GM12878 (cell line): ENCODE measurements around the gene INIP. TPM values are rescaled to one million over a fixed set of nuclear protein-coding genes. Genes with fewer than 3 reads are reported as not detected.

Experiments used
- ATAC-seq: fragments of 200-7000 bp; cut with Tn5 transposase; 3 replicates; pipeline ENCODE4 v1.9.1; 2020; ENCODE audit warnings: mild to moderate bottlenecking, moderate library complexity
- BruUV-seq: library from RNA; stranded (reverse); fragments of 400-500 nt; replicated peaks from 2 replicates; lab custom pipeline; 2021; lab: Mats Ljungman, UMichigan
- CTCF ChIA-PET: fragments of 300-600 bp; sonication (Branson Sonifier 250); formaldehyde crosslinking; extraction: SDS; loops from one replicate; lab custom pipeline; 2021; ENCODE audit warnings: inconsistent platforms; lab: Yijun Ruan, JAX
- POLR2A ChIA-PET: fragments of 350-600 bp; formaldehyde crosslinking; extraction: SDS; loops from one replicate; lab custom pipeline; 2021; ENCODE audit warnings: inconsistent platforms; lab: Charles Lee
- RAD21 ChIA-PET: fragments of 300-600 bp; sonication (Branson Sonifier 250); formaldehyde crosslinking; loops from one replicate; lab custom pipeline; 2023; ENCODE audit warnings: antibody characterized with exemption; ENCODE audit not compliant: unreplicated experiment; lab: Charles Lee
- SMC1A ChIA-PET: fragments of 300-600 bp; sonication (Branson Sonifier 250); formaldehyde crosslinking; loops from one replicate; lab custom pipeline; 2023; ENCODE audit not compliant: unreplicated experiment, uncharacterized antibody; lab: Charles Lee
- DNase-seq: peaks from one replicate; pipeline ENCODE4 v3.0.0-alpha.2; 2011; ENCODE audit warnings: low read depth, low spot score
- FAIRE-seq: peaks from 3 replicates; lab custom pipeline; 2011; peaks lifted over from hg19 to GRCh38; lab: Jason Lieb, UNC
- H2AFZ ChIP-seq: 2 replicates; pipeline ENCODE4 v1.6.0; 2011; ENCODE audit warnings: low read depth, low read length, control low read depth; ENCODE audit not compliant: control insufficient read depth
- H3K27ac ChIP-seq: 2 replicates; pipeline ENCODE4 v1.5.1; 2011; ENCODE audit warnings: control low read depth; ENCODE audit not compliant: control insufficient read depth, insufficient read depth
- H3K27me3 ChIP-seq, 2 experiments: replicated peaks in 1 of 2; 2 replicates each; pipeline versions ENCODE4 v1.6.0 to v1.6.1; 2011; ENCODE audit warnings: low read length in 1 of 2; ENCODE audit not compliant: control insufficient read depth in 2 of 2, insufficient read depth in 2 of 2
- H3K36me3 ChIP-seq, 2 experiments: 2 replicates each; pipeline ENCODE4 v1.5.1; 2011; ENCODE audit warnings: low read length in 1 of 2; ENCODE audit not compliant: control insufficient read depth in 2 of 2, insufficient read depth in 2 of 2
- H3K4me1 ChIP-seq: 2 replicates; pipeline ENCODE4 v1.6.1; 2011; ENCODE audit warnings: mild to moderate bottlenecking, low read length, moderate library complexity, mixed read lengths; ENCODE audit not compliant: control insufficient read depth, insufficient read depth
- H3K4me2 ChIP-seq: 2 replicates; pipeline ENCODE4 v1.6.0; 2011; ENCODE audit warnings: control low read depth; ENCODE audit not compliant: control insufficient read depth, insufficient read depth
- H3K4me3 ChIP-seq: fragments of 200-600 bp; sonication (generic); 2 replicates; pipeline ENCODE4 v1.5.1; 2016
- H3K79me2 ChIP-seq: 2 replicates; pipeline ENCODE4 v1.6.0; 2011; ENCODE audit warnings: low read length; ENCODE audit not compliant: control insufficient read depth, insufficient read depth
- H3K9ac ChIP-seq: 2 replicates; pipeline ENCODE4 v1.8.0; 2011; ENCODE audit warnings: low read length, control low read depth, mixed read lengths; ENCODE audit not compliant: control insufficient read depth, insufficient read depth
- H3K9me3 ChIP-seq: replicated peaks from 3 replicates; pipeline ENCODE4 v1.5.1; 2011; ENCODE audit warnings: mild to moderate bottlenecking, low read length; ENCODE audit not compliant: control insufficient read depth, insufficient read depth
- H4K20me1 ChIP-seq: 2 replicates; pipeline ENCODE4 v1.6.0; 2011; ENCODE audit not compliant: control insufficient read depth, insufficient read depth
- EP300 ChIP-seq, 2 experiments: fragments of 150-350 bp in 1 of 2; IDR thresholded peaks; 2 replicates each; pipeline ENCODE4 v1.6.1; 2011 to 2012; ENCODE audit warnings: low read depth in 2 of 2, low read length in 2 of 2, borderline replicate concordance in 1 of 2, improper control_type of control experiment in 1 of 2, inconsistent platforms in 1 of 2; ENCODE audit not compliant: control insufficient read depth in 1 of 2
- MTA2 ChIP-seq: fragments of 450-650 bp; IDR thresholded peaks from 2 replicates; pipeline ENCODE4 v1.6.1; 2016; ENCODE audit warnings: low read depth, mild to moderate bottlenecking, moderate library complexity
- MTA3 ChIP-seq: IDR thresholded peaks from 2 replicates; pipeline ENCODE4 v1.6.1; 2012; ENCODE audit warnings: low read length, inconsistent platforms, borderline replicate concordance
- NFIC ChIP-seq: IDR thresholded peaks from 2 replicates; pipeline ENCODE4 v1.6.1; 2012; ENCODE audit warnings: low read depth, mild to moderate bottlenecking, inconsistent platforms, low read length, moderate library complexity
- NR2C1 ChIP-seq: fragments of 450-650 bp; IDR thresholded peaks from 2 replicates; pipeline ENCODE4 v1.6.1; 2017; ENCODE audit warnings: antibody characterized with exemption, mild to moderate bottlenecking, moderate library complexity
- PAX5 ChIP-seq: IDR thresholded peaks from 2 replicates; pipeline ENCODE4 v1.6.1; 2011; ENCODE audit warnings: low read depth, low read length, borderline replicate concordance
- POLR2AphosphoS2 ChIP-seq: IDR thresholded peaks from 2 replicates; pipeline ENCODE4 v1.6.1; 2011; ENCODE audit warnings: low read depth, mild to moderate bottlenecking, low read length, improper control_type of control experiment, moderate library complexity
- POLR2AphosphoS5 ChIP-seq: IDR thresholded peaks from 2 replicates; pipeline ENCODE4 v1.6.1; 2011; ENCODE audit warnings: mild to moderate bottlenecking, low read length, inconsistent platforms
- RBBP5 ChIP-seq: fragments of 200-600 bp; sonication (generic); conservative IDR thresholded peaks from 2 replicates; pipeline ENCODE4 v1.6.1; 2016
- STAT3 ChIP-seq: IDR thresholded peaks from 2 replicates; pipeline ENCODE4 v1.6.1; 2011; ENCODE audit warnings: low read depth, low read length, improper control_type of control experiment
- TBL1XR1 ChIP-seq: IDR thresholded peaks from 2 replicates; pipeline ENCODE4 v1.6.1; 2012; ENCODE audit warnings: low read depth, low read length, improper control_type of control experiment
- ZNF622 ChIP-seq: fragments of 450-650 bp; IDR thresholded peaks from 2 replicates; pipeline ENCODE4 v1.6.1; 2017; ENCODE audit warnings: mild to moderate bottlenecking, inconsistent platforms
- ZSCAN29 ChIP-seq: fragments of 450-650 bp; IDR thresholded peaks from 2 replicates; pipeline ENCODE4 v1.6.1; 2017; ENCODE audit warnings: mild to moderate bottlenecking, moderate library complexity
- WGBS: methylation state at CpG from one replicate; pipeline ENCODE4 v1.1.6; 2016; ENCODE audit warnings: low lambda C conversion rate; ENCODE audit not compliant: insufficient replicate concordance, insufficient coverage; ENCODE audit errors: missing lambda C conversion rate; 5-methylcytosine and 5-hydroxymethylcytosine counted together
- in situ Hi-C: fragments of 300-500 bp; cut with MboI; formaldehyde crosslinking; loops from 9 replicates; pipeline ENCODE4 v1.14.3; 2018; ENCODE audit warnings: mixed read lengths
- intact Hi-C: fragments of 100-400 bp; cut with micrococcal nuclease; formaldehyde crosslinking; loops from one replicate; pipeline ENCODE4 v1.14.2; 2022; ENCODE audit not compliant: unreplicated experiment
- polyA plus RNA-seq, 11 experiments: library from polyadenylated mRNA; depleted of rRNA in 4 of 11; unstranded in 6 of 11; stranded (reverse) in 5 of 11; fragments of >200 nt; fragmentation: Nextera tagmentation in 4 of 11; fragmentation: Illumina TruSeq in 1 of 11; extraction: Ambion mirVana in 4 of 11; extraction: Trizol in 1 of 11; gene quantifications; 1 replicate in 1 of 11; 2 replicates in 10 of 11; pipeline versions ENCODE4 v1.2.1 to v1.2.3, GENCODE V29; 2011 to 2016; ENCODE audit warnings: inconsistent platforms in 2 of 11, missing spikeins in 2 of 11, low read depth in 1 of 11
- total RNA-seq, 4 experiments: library from RNA; depleted of rRNA in 3 of 4; stranded (reverse); fragments of >200 nt in 3 of 4; fragmentation: Illumina TruSeq in 1 of 4; extraction: Trizol in 1 of 4; gene quantifications; 2 replicates each; pipeline versions ENCODE4 v1.2.1 to v1.2.3, GENCODE V29; 2013 to 2021
- TF ChIP-seq, protein P1 (sequence below): IDR thresholded peaks from 2 replicates; pipeline ENCODE4 v1.6.1; 2012; ENCODE audit warnings: low read depth, low read length, improper control_type of control experiment

Gene INIP
- total and polyA plus RNA-seq, 10 of the 15 experiments (the other 5 are each of a cell fraction or from before 2014, with no cell fraction given) = 18.9 to 66.5 (median 37.7) TPM

GRCh38 chr9:112655668-112656067, 62.2 kb downstream of the INIP start:
- no peaks in the 10 kb centered on the region for H3K27me3 ChIP-seq
- WGBS = 42% methylated on average over 3 of the region's 3 CpGs
- no peak overlapping the region for H3K4me2 ChIP-seq
- in situ Hi-C loops (no loop called here), intact Hi-C loops (no loop called here)
- no peaks in the 10 kb centered on the region for H3K9me3 ChIP-seq
- ChIA-PET RAD21 (no interaction called here), SMC1A (no interaction called here), CTCF (no interaction called here), POLR2A (interaction anchor here (0.7 kb wide), 1 partner anchor 28 kb away, joined by 4 read pairs; no protein-coding TSS in a partner anchor)
- no TSS peak for BruUV-seq
- DNase-seq (no peak), ATAC-seq (no peak), FAIRE-seq (no peak)
- H3K4me3 ChIP-seq = no peak overlapping the region
- H3K36me3 ChIP-seq = no peaks in the 10 kb centered on the region
- no peaks in the 10 kb centered on the region for H4K20me1 ChIP-seq
- no peak overlapping the region for H2AFZ ChIP-seq
- no peaks in the 10 kb centered on the region for H3K79me2 ChIP-seq
- no peak overlapping the region for H3K27ac ChIP-seq
- TF ChIP-seq POLR2AphosphoS5 = no peak
- TF ChIP-seq MTA3 = no peak
- no peak for TF ChIP-seq STAT3
- TF ChIP-seq POLR2AphosphoS2 = no peak
- no peak for TF ChIP-seq TBL1XR1
- no peak for TF ChIP-seq NFIC
- TF ChIP-seq NR2C1 = no peak
- no peak for TF ChIP-seq RBBP5
- TF ChIP-seq PAX5 = no peak
- TF ChIP-seq, protein P1, sequence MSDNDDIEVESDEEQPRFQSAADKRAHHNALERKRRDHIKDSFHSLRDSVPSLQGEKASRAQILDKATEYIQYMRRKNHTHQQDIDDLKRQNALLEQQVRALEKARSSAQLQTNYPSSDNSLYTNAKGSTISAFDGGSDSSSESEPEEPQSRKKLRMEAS = no peak
- TF ChIP-seq ZSCAN29 = no peak
- TF ChIP-seq ZNF622 = no peak
- no peak for TF ChIP-seq MTA2
- TF ChIP-seq EP300 (IDR thresholded peaks at IDR 0.05; ENCODE audit: borderline replicate concordance in 1 of 2, control insufficient read depth in 1 of 2, low read depth in 2 of 2, low read length in 2 of 2) = no peak
- no peak overlapping the region for H3K9ac ChIP-seq
- H3K4me1 ChIP-seq = no peaks in the 10 kb centered on the region
